ENCODE measurements around the gene IGSF9.

- TF ChIP-seq POLR2A (IDR thresholded peaks at IDR 0.05; ENCODE audit: low read length) = no peak
- TF ChIP-seq GATA1 (IDR thresholded peaks at IDR 0.05; ENCODE audit: low read depth, low read length) = no peak
Measured at GRCh38 chr1:159889202-159889601, 56.2 kb downstream of the IGSF9 start.
